NOMO-1 treated with dmso at 0.1 percent for 144 hours (cell line): ENCODE results near the gene PPP3R1.
A peak's percentile ranks its signal among the peaks of the same experiment; 100 is the strongest.

ENCODE experiments used
- DNase-seq: peaks from one replicate; lab custom pipeline; 2025; ENCODE audit not compliant: unreplicated experiment; lab: John Stamatoyannopoulos, UW

PPP3R1 gene

GRCh38 chr2:68252400-68253218, at the start of gene PPP3R1:
TSS of gene PPP3R1 (minus strand) at chr2:68252532. CDS start at chr2:68252127, 405 bp downstream.
- DNase-seq: peak; percentile 93

GRCh38 chr2:68295516-68295915, 43.2 kb upstream of the PPP3R1 start:
- DNase-seq: no peak

- no peak for DNase-seq
Measured at GRCh38 chr2:68294913-68295312, 42.6 kb upstream of the PPP3R1 start.

GRCh38 chr2:68294187-68294586, 41.9 kb upstream of the PPP3R1 start:
- no peak for DNase-seq

- no peak for DNase-seq
Measured at GRCh38 chr2:68293755-68294154, 41.4 kb upstream of the PPP3R1 start.

GRCh38 chr2:68293024-68293423, 40.7 kb upstream of the PPP3R1 start:
- no peak for DNase-seq

- DNase-seq: no peak
Measured at GRCh38 chr2:68292108-68292710, 39.9 kb upstream of the PPP3R1 start.

GRCh38 chr2:68291314-68291713, 39.0 kb upstream of the PPP3R1 start:
- DNase-seq: no peak

GRCh38 chr2:68290901-68291300, 38.6 kb upstream of the PPP3R1 start:
- DNase-seq: no peak

- peak; percentile 71 for DNase-seq
Measured at GRCh38 chr2:68287580-68288441, 35.5 kb upstream of the PPP3R1 start.

GRCh38 chr2:68284896-68285295, 32.6 kb upstream of the PPP3R1 start:
- DNase-seq: no peak

- DNase-seq: no peak
Measured at GRCh38 chr2:68283419-68283812, 31.1 kb upstream of the PPP3R1 start.

GRCh38 chr2:68282811-68283418, 30.6 kb upstream of the PPP3R1 start:
- DNase-seq: no peak

- no peak for DNase-seq
Measured at GRCh38 chr2:68280796-68281195, 28.5 kb upstream of the PPP3R1 start.

- DNase-seq: no peak
Measured at GRCh38 chr2:68280348-68280747, 28.0 kb upstream of the PPP3R1 start.

- no peak for DNase-seq
Measured at GRCh38 chr2:68279691-68280090, 27.4 kb upstream of the PPP3R1 start.

- DNase-seq: no peak
Measured at GRCh38 chr2:68278169-68278568, 25.8 kb upstream of the PPP3R1 start.

- DNase-seq: no peak
Measured at GRCh38 chr2:68274022-68274421, 21.7 kb upstream of the PPP3R1 start.

- DNase-seq: peak; percentile 14
Measured at GRCh38 chr2:68272246-68272994, 20.1 kb upstream of the PPP3R1 start.

GRCh38 chr2:68266655-68267054, 14.3 kb upstream of the PPP3R1 start:
- no peak for DNase-seq

- no peak for DNase-seq
Measured at GRCh38 chr2:68263632-68264031, 11.3 kb upstream of the PPP3R1 start.
